Activated CD4-positive, alpha-beta T cell treated with anti-CD3 and anti-CD28 coated beads, Interleukin-2, amount 10 ng/mL, durations not matched to agents 24 days and 14 days (primary cell): ENCODE results near the gene C2CD4C. TPM values are rescaled to one million over a fixed set of nuclear protein-coding genes. Genes with fewer than 3 reads are reported as not detected.
"Not testable (repeated sequence)": the region's sequence is repeated elsewhere in the genome, so short reads cannot be mapped to it uniquely, and the experiment has no call there.

ENCODE experiments used
- DNase-seq: peaks from one replicate; pipeline ENCODE4 v3.0.0; 2022
- H3K27ac Mint-ChIP-seq: one replicate; pipeline ENCODE4 v1.8.0; 2022; ENCODE audit warnings: mild to moderate bottlenecking, mixed read lengths
- H3K27me3 Mint-ChIP-seq: one replicate; pipeline ENCODE4 v1.8.0; 2022; ENCODE audit warnings: mixed read lengths
- H3K36me3 Mint-ChIP-seq: one replicate; pipeline ENCODE4 v1.8.0; 2022; ENCODE audit warnings: low read depth, mild to moderate bottlenecking, mixed read lengths
- H3K4me1 Mint-ChIP-seq: one replicate; pipeline ENCODE4 v1.8.0; 2021; ENCODE audit warnings: mixed read lengths
- H3K4me3 Mint-ChIP-seq: one replicate; pipeline ENCODE4 v1.8.0; 2022; ENCODE audit warnings: mild to moderate bottlenecking, moderate library complexity, mixed read lengths
- H3K9me3 Mint-ChIP-seq: one replicate; pipeline ENCODE4 v1.8.0; 2021; ENCODE audit warnings: mixed read lengths
- intact Hi-C: fragments of 100-400 bp; cut with micrococcal nuclease; formaldehyde crosslinking; loops from one replicate; pipeline ENCODE4 v1.15.1; 2023
- total RNA-seq: library from RNA; stranded (reverse); gene quantifications from 2 replicates; pipeline ENCODE4 v1.2.3, GENCODE V29; 2022

The C2CD4C gene
- total RNA-seq, 1 donor from 2014 or later, result 0.07 TPM

DNA sequence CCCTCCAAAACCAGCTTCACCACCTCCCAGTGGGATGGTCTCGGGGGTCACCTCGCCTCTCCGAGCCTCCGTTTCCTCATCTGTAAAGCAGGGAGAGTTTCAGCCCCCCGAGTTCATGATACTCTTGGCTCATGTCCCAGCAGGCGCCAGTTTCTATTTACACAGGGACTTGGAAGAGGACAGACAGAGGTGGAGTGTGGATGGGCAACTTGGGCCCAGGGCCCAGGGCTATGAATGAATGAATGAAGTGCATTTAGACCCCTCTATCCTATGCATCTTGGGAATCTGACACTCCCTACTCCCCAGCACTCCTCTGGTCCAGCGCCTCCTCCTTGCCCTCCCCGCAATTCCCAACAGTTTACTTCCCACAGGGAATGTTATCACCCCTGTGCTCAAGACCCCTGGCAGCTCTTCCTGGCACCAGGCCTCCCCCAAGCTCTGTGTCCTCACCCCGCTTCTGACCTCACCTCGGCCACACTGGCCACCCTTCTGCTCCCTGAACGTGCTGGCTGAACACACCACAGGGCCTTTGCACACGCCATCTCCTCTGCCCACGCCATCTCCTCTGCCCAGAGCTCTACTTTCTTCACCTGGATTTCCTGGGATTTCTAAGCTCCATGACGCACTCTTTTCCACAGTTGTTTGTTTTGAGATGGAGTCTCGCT lies 4.9 kb upstream of the C2CD4C start:
- H3K27ac Mint-ChIP-seq, result no peak overlapping the region
- H3K4me3 Mint-ChIP-seq, result no peak overlapping the region
- DNase-seq, result no peak
- H3K4me1 Mint-ChIP-seq, result peaks cover 5% of the 10 kb centered on the region
- H3K27me3 Mint-ChIP-seq, result peaks cover 11% of the 10 kb centered on the region
- no peaks in the 10 kb centered on the region for H3K36me3 Mint-ChIP-seq
- intact Hi-C loops, result no loop called here
- no peaks in the 10 kb centered on the region for H3K9me3 Mint-ChIP-seq

DNA sequence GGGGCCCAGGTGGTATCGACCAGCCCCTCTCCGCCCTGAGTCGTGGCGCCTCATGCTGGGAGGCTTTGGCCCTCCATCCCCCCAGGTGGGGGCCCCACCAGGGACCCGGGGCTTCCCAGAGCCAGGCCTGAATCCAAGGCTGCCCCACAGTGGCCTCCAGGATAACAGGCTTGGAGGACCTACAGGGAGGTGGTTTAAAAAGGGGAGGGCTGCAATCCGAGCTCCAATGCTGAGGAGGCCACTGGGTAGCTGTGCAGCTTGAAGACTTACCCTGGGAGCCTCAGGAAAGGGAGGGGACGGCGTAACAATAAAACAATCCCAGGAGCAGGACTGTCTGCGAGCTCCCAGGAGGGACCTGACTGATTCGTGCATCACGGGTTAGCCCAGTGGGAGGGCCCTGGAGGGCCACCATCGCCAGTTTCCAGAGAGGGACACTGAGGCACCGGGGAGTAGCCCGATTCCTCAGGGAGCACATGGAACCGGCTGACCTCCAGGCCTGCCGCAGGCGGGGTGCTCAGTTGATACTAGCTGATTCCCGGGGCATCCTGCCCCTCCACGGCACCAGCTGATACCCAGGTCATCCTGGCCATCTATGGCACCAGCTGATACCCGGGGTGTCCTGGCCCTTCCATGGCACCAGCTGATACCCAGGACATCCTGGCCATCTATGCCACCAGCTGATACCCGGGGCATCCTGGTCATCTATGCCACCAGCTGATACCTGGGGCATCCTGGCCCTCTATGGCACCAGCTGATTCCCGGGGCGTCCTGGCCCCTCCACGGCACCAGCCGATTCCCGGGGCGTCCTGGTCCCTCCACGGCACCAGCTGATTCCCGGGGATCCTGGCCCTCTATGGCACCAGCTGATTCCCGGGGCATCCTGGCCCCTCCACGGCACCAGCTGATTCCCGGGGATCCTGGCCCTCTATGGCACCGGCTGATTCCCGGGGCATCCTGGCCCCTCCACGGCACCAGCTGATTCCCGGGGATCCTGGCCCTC lies 3.7 kb upstream of the C2CD4C start:
- no peaks in the 10 kb centered on the region for H3K9me3 Mint-ChIP-seq

DNA sequence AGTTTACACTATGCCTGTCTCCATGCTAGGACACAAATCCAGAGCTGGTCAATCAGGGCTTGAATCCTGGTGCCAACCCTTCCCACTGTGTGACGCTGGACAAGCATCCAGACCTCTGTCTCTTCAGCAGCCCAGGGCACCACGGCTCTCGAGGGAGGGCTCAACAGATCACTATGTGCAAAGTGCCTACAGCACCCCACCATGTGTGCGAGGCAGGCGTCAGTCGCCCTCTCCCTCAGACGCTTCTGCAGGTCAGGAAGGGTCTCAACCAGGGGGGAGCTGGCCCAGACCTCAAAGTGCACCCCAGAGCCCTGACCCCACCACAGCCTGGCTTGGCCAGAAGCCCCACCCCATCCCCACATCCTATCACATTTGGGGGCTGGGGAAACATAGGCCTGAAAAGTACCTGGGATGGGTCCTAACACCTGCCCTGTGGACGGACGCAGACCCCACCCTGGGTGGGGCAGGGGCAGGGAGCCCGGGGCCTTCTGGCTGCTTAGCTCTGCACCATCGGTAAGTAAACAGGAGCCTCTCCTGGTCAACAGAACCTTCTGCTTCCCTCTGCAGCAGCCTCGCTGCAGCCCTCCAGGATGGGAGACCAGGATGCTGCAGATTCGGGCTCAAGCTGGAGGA lies 2.9 kb upstream of the C2CD4C start:
- intact Hi-C loops, result no loop called here
- no peak overlapping the region for H3K27ac Mint-ChIP-seq
- no peaks in the 10 kb centered on the region for H3K9me3 Mint-ChIP-seq
- H3K27me3 Mint-ChIP-seq, result peaks cover 11% of the 10 kb centered on the region
- H3K36me3 Mint-ChIP-seq, result no peaks in the 10 kb centered on the region
- peaks cover 5% of the 10 kb centered on the region for H3K4me1 Mint-ChIP-seq
- DNase-seq, result no peak
- H3K4me3 Mint-ChIP-seq, result no peak overlapping the region

More for the DNA sequence above, 3.7 kb upstream of the C2CD4C start:
- Mint-ChIP-seq H3K4me1 (peaks cover 5% of the 10 kb centered on the region), H3K4me3 (no peak overlapping the region), H3K27ac (no peak overlapping the region), H3K36me3 (no peaks in the 10 kb centered on the region), H3K27me3 (peaks cover 11% of the 10 kb centered on the region)
- no peak for DNase-seq
- intact Hi-C loops, result no loop called here

DNA sequence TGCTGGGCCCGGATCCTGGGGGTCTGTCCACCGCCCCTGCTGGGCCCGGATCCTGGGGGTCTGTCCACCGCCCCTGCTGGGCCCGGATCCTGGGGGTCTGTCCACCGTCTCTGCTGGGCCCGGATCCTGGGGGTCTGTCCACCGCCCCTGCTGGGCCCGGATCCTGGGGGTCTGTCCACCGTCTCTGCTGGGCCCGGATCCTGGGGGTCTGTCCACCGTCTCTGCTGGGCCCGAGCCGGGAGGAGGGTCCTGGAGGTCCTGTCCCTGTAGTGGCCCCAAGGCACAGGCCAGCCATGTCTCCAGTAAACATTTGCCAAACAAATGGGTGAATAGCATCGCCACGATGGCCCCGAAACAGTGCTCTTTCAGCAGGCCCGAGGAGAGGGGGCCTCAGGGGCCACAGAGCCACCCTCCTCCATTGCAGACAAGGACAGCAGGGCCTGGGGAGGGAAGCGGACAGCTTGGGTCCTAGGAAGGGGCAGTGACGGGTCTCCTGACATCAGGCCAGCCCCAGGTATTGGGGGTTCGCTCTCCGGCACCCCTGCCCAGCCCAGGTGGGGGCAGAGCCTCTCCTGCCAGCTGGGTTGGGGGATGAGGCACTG lies 2.3 kb upstream of the C2CD4C start:
- intact Hi-C loops, H3K36me3 Mint-ChIP-seq, H3K9me3 Mint-ChIP-seq, H3K4me3 Mint-ChIP-seq, H3K27ac Mint-ChIP-seq, DNase-seq, H3K4me1 Mint-ChIP-seq: not testable (repeated sequence)
- H3K27me3 Mint-ChIP-seq, result peaks cover 11% of the 10 kb centered on the region

DNA sequence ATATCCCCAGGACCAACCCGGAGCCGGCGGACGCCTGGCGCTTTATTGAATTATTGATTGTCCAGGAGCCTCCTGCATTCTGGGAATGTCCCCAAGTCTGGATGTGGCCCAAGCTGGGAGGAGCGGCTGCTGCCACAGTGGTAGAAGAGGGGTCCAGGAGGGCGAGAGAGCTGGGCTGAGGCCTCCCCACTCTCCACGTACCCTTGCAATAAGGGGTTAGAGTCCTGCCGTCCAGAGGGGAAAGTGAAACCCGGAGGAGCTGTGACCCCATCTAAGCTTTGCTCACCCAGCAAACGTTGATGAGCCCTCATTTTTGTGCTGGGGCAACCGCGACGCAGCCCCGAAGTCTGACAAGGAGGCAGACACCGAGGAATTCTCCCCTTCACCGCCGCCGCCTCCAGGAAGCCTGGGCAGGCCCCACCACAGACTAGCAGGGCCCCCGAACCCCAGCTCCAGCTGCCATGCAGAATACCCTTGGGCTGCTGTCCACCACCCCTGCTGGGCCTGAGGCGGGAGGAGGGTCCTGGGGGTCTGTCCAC lies 1.4 kb upstream of the C2CD4C start:
- Mint-ChIP-seq H3K9me3 (no peaks in the 10 kb centered on the region), H3K36me3 (no peaks in the 10 kb centered on the region), H3K27ac (no peak overlapping the region), H3K4me3 (no peak overlapping the region), H3K27me3 (peaks cover 11% of the 10 kb centered on the region), H3K4me1 (peaks cover 5% of the 10 kb centered on the region)
- intact Hi-C loops, result no loop called here
- DNase-seq, result no peak

DNA sequence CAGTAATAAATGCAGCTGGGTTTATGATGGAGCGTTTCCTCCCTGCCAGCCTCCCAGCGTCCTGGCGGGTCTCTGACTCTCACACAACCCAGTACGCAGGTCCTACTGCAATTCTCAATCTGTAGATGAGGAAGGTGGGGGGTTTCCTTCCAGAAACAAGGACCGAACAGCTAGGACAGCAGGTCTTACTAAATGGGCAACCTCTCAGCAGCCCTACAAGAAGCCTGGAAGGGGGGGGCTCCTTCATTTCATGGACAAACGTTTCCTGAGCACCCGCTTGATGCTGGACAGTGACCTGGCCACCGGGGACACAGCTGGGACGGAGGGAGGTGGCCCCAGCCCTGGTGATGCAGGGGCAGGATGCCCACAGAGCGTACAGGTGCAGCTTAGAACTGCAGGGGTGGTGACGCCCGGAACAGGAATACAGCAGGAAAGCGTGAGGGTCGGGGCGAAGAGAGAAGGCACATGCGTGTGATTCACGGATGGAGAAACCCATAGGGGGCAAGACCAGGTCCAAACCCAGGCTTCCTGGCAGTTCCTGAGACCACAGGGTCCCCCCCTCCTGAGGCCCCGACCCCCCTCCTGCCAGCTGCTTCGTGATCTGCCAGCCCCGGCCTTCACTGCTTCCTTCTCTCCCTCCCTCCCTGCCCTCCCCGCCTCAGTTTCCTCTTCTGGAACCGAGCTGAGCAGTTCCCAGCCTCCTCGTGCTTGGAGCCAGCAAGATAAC lies 732 bp upstream of the C2CD4C start:
- Mint-ChIP-seq H3K27me3 (peaks cover 11% of the 10 kb centered on the region), H3K4me3 (peak overlapping the region; percentile 69), H3K4me1 (peaks cover 5% of the 10 kb centered on the region), H3K36me3 (no peaks in the 10 kb centered on the region), H3K27ac (no peak overlapping the region), H3K9me3 (no peaks in the 10 kb centered on the region)
- intact Hi-C loops, result no loop called here
- no peak for DNase-seq

DNA sequence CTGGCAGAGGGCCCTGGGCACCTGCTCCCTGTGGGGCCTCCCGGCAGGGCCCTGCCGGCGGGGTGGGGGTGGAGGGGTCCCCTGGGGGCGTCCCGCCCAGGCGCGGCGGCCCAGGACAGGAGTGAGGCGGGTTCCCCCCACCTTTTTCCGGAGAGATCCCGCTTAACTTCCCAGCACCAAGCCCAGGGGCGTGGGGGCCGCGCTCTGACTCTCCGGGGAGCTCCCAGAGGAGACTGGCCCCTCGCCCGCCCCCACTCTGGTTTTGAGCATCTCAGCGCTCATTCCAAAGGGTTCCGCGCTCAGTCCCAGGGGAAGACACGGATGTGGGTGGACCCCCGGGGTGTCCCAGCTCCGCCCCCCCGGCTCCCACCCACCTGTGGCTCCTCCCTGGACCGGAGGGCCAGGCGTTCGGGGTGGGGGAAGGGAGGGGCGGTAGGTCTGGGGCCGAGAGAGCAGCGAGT lies 476 bp downstream of the C2CD4C start:
- Mint-ChIP-seq H3K4me3 (no peak overlapping the region), H3K27me3 (peaks cover 11% of the 10 kb centered on the region), H3K9me3 (no peaks in the 10 kb centered on the region), H3K27ac (no peak overlapping the region), H3K36me3 (no peaks in the 10 kb centered on the region), H3K4me1 (peaks cover 5% of the 10 kb centered on the region)
- DNase-seq, result no peak
- intact Hi-C loops, result no loop called here

DNA sequence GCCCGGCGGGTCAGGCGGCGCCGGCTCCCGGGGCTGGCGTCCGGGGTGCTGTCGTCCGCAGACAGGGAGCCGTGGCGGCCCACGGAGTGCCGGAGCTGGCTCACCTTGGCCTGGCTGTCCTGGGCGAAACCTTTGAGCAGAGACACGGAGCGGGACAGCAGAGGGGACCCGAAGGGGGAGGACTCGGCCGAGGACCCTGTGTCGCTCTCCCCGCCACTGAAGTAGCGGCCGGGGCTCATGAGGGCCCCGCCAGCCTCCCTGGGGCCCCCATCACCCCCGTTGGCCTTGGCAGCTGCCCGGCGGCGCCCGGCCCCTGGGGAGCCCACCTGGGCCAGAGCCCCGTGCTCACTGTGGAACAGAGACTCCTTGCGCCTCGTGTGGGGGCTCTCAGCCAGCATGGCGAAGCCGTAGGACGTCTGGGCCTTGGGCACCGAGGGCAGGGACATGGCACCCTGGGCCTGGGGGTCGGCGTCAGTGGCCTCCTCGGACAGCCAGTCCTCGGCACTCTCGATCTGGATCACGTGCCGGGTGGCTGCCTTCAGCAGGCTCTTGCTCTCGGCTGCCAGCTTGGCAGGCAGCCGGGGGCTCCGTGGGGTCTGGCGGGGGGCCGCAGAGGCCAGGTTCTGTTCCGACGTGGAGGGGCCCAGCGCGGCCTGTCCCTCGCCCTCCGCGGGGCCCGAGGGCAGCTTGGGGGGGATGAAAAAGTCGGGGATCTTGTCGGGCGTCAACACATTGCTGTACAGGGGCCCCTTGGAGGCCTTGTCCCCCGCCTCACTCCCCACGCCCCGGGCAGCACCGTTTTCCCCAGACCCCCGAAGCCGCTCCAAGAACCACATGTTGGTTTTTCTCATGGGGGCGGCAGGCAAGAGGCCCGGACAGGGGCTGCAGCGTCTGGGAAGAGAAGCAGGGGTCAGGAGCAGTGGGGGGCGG lies 1.2 kb downstream of the C2CD4C start:
- Mint-ChIP-seq H3K36me3 (no peaks in the 10 kb centered on the region), H3K9me3 (no peaks in the 10 kb centered on the region), H3K27me3 (peaks cover 11% of the 10 kb centered on the region), H3K27ac (no peak overlapping the region), H3K4me3 (no peak overlapping the region), H3K4me1 (peaks cover 5% of the 10 kb centered on the region)
- intact Hi-C loops, result no loop called here
- no peak for DNase-seq

DNA sequence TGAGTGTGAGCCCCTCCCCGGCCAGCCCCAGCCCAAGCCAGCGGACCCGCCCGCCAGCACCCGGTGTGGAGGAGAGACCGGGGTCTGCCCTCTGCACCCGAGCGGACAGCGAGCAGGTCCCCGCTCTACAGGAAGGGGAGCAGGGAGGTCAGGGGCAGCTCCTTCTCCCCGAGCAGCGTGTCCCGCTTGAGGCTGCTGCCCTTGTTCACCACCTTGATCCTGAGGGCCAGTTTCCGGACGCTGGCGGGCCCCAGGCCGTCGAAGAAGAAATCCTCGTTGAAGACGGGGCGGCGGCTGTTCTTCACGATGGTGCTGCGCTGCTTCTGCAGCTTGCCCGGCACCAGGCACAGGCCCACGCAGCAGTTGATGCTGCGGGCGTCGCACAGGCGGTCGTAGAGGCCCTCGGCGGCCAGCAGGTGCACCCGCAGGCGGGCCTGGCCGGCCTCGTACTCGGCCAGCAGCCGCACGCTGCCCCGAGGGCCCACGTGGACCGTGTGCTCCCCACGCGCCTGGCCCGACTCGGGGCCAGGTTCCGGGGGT lies 1.9 kb downstream of the C2CD4C start:
- H3K4me3 Mint-ChIP-seq, result no peak overlapping the region
- H3K4me1 Mint-ChIP-seq, result peaks cover 5% of the 10 kb centered on the region
- no peak overlapping the region for H3K27ac Mint-ChIP-seq
- peaks cover 11% of the 10 kb centered on the region for H3K27me3 Mint-ChIP-seq
- DNase-seq, result no peak
- no peaks in the 10 kb centered on the region for H3K9me3 Mint-ChIP-seq
- intact Hi-C loops, result no loop called here
- H3K36me3 Mint-ChIP-seq, result no peaks in the 10 kb centered on the region

DNA sequence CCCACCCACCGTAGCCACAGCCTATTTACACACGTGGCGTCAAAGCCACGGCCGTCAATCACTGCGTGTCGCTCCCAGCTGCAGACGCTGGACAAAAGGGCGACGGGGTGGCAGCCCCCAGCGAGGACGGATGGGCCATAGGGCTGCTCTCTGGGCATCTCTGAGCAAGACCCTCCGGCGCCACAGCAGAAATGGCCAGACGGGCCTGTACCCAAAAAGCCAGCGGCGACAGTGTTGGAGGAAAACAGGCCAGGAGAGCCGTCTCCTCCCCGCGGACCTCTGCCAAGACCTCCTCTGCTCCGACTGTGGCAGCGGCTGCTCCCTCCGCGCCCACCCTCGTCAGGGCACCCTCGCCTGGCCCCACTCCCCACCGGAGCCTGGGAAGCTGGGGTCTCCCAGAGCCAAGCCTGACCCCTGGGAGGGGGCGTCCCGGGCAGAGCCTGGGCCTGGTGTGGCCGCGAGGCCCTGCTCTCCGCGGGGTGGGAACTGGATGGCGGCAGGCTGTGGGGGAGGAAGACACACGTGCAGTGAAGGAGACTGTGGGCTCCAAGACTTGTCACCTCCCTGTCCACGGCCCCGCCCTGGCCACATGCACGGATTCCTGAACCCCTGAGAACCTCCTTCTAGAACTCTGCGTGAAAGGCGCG lies 2.7 kb downstream of the C2CD4C start:
- Mint-ChIP-seq H3K27ac (no peak overlapping the region), H3K4me1 (peaks cover 5% of the 10 kb centered on the region), H3K9me3 (no peaks in the 10 kb centered on the region), H3K4me3 (no peak overlapping the region), H3K36me3 (no peaks in the 10 kb centered on the region), H3K27me3 (peaks cover 11% of the 10 kb centered on the region)
- intact Hi-C loops, result no loop called here
- no peak for DNase-seq

DNA sequence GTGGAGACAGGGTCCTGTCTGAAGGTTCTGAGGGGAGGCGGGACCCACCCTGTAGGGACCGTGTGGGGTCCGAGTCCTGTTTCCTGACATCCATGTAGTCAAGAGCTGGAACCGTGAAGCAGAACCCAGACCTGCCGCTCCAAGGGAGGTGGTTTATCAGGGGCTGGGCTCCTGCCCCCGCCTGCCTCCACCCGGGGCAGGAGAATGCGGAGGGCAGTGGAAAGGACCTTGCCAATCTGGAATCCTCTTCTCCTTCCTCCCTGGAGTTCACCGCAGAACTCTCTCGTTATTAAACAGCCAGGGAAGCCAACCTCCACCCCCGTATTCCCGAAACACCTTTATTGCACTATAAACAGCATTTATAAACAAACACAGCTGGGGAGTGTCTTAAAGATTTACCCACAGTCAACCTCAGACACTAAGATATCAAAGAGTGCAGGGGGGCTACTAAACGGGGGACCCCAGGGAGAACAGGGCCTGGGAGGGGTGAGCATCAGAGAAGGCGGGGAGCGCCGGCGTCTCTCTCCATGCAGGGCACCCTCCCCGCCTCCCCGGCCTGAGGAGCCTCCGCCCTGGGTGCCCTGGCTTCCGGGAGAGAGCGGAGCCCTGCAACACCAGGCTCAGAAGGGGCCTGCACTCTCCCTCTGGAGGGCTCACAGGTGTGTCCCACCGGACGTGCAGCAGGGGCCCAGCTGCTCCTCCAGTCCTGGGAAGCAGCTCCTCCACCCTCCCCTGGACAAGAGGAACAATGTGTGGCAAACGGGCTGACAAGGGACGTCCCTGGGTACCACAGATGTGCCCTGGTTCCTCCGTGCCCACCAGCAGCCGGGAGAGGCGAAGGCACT lies 3.6 kb downstream of the C2CD4C start:
- no peak for DNase-seq
- Mint-ChIP-seq H3K27me3 (peaks cover 9% of the 10 kb centered on the region), H3K36me3 (no peaks in the 10 kb centered on the region), H3K4me3 (no peak overlapping the region), H3K9me3 (no peaks in the 10 kb centered on the region), H3K4me1 (peaks cover 5% of the 10 kb centered on the region), H3K27ac (no peak overlapping the region)
- intact Hi-C loops, result no loop called here
